A204.1 (cell line): ENCODE measurements around the gene SEC16B.

Experiments used
- FAIRE-seq: peaks from 2 replicates; lab custom pipeline; 2012; peaks lifted over from hg19 to GRCh38; lab: Jason Lieb, UNC

Gene SEC16B

DNA sequence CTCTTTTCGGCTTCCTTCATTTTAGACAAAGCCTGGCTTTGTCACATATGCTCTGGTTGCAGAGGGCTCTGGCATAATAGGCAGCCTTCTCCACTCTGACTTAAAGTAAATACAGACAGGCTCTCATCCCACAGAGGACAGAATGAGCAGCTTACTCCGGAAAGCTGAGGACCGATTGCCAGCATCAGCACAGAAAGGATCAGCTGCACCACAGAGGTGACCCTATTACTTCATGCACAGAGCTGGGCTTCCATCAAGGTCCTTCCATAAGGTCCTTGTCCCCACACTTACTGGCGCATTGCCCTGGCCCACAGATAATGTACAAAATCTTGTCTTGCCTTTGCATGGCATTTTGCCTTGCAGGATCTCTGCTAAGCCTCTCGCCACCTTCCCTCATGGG, 67.6 kb downstream of the SEC16B start:
- no peak for FAIRE-seq

DNA sequence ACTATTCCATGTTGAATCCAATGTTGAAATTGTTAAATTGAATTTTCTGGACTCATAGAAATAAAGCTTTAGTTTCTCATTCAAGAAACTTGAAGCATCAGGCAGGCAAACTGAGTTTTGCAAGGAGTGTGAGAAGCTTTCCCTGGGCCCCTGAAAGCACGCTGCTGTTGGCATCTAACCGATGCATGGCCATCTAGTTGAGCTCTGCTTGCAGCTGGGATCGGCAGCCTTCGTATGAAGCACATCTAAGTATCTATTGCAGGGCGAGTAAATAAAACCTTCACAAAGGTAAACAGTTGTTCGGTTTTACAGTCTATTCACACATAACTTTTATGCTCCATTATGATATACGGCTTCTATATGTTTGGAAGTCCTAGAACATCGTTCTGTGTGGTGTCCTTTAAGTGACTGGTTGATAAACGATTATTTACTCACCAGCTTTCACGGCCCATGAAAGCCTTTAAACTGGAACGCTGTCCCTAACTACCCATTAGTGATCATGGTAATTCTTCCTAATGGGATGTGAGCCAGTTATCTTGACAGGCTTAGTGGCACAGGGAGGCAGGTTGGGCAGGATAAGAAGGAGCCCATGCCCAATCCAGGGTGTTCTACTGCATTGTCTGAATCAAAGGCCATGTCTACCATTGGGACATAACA, 71.7 kb downstream of the SEC16B start:
- FAIRE-seq, result no peak

DNA sequence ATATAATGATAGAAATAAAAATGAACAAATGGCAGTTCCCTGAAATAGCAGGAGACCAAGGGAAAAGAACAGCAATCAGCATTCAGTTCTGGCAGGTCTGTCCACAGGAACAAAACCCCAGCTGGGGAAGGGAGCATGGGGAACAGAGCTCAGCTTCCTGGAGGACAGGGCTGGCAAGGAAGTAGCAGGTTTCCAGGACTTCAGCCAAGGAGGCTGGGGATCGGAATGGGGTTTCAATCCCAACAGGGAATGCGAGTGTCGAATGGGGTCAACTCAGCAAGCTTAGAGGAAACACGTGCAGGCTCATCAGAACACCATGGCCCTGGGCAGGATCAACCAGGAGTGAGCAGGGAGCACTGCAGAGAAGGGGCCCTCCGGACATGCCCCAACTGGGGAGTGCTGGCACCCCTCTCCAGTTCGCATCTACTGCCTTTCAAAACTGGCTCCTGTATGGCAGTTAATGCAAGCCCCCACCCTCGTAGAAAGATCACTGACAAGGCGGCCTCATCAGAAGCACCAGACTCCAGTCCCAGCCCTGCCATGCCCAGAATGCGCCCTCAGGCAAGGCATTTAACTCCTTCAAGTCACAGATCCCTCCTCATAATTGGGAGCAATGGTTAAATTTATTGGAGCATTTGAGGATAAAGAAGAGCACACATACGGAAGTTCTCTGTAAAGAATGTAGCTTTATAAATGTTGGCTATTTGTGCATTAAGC, 72.4 kb downstream of the SEC16B start:
- no peak for FAIRE-seq
